Measurements from ENCODE around the gene PKP3.

DNA sequence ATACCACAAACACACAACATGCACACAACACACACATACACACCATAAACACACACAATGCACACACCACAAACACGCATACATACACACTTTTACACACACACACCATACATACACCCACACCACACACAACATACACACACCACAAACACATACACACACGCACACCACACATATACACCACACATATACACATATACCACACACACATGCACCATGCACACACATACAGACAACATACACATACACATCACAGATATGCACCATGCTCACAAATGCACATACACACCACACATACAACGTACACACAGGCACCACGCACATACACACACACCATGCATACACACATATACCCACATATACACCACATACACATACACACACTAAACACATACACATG, 36.4 kb upstream of the PKP3 start:
- TF ChIP-seq, protein P1, sequence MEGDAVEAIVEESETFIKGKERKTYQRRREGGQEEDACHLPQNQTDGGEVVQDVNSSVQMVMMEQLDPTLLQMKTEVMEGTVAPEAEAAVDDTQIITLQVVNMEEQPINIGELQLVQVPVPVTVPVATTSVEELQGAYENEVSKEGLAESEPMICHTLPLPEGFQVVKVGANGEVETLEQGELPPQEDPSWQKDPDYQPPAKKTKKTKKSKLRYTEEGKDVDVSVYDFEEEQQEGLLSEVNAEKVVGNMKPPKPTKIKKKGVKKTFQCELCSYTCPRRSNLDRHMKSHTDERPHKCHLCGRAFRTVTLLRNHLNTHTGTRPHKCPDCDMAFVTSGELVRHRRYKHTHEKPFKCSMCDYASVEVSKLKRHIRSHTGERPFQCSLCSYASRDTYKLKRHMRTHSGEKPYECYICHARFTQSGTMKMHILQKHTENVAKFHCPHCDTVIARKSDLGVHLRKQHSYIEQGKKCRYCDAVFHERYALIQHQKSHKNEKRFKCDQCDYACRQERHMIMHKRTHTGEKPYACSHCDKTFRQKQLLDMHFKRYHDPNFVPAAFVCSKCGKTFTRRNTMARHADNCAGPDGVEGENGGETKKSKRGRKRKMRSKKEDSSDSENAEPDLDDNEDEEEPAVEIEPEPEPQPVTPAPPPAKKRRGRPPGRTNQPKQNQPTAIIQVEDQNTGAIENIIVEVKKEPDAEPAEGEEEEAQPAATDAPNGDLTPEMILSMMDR (IDR thresholded peaks at IDR 0.05; ENCODE audit: insufficient read depth, low read length, poor library complexity, severe bottlenecking), result no peak
- no peak for TF ChIP-seq EZH2phosphoT487 (conservative IDR thresholded peaks at IDR 0.05; ENCODE audit: low read length)

Measured in SU-DHL-6 (cell line).